Stimulated activated CD8-positive, alpha-beta memory T cell treated with anti-CD3 and anti-CD28 coated beads, Interleukin-15, amount 100 ng/mL, for 48 hours (primary cell): ENCODE results near the gene SMIM10.
"Not testable (repeated sequence)": the region's sequence is repeated elsewhere in the genome, so short reads cannot be mapped to it uniquely, and the experiment has no call there.

Experiments used
- DNase-seq, 2 donors: peaks; one replicate each; pipeline ENCODE4 v3.0.0-alpha.2; 2020; ENCODE audit warnings: low read depth in 2 of 2

Gene SMIM10

GRCh38 chrX:134990801-134991481 lies at the start of gene SMIM10:
Gene SMIM10 (plus strand): TSS chrX:134990991. CDS start chrX:134991096, 105 bp downstream.
- peak in 1 of 2 donors; percentile 18 for DNase-seq

GRCh38 chrX:134946364-134946763 lies 44.4 kb upstream of the SMIM10 start:
- DNase-seq = not testable (repeated sequence)

GRCh38 chrX:134948333-134949241 lies 42.2 kb upstream of the SMIM10 start:
- no peak for DNase-seq

GRCh38 chrX:134949271-134949670 lies 41.5 kb upstream of the SMIM10 start:
- no peak for DNase-seq

- no peak for DNase-seq
These were observed 33.0 kb upstream of the SMIM10 start for GRCh38 chrX:134957836-134958235.

GRCh38 chrX:134960366-134960765 lies 30.4 kb upstream of the SMIM10 start:
- not testable (repeated sequence) for DNase-seq

- DNase-seq = no peak
These were observed 27.8 kb upstream of the SMIM10 start for GRCh38 chrX:134963041-134963440.

GRCh38 chrX:134969726-134970125 lies 21.1 kb upstream of the SMIM10 start:
- no peak for DNase-seq

GRCh38 chrX:134971926-134972325 lies 18.9 kb upstream of the SMIM10 start:
- no peak for DNase-seq

- no peak for DNase-seq
These were observed 15.3 kb upstream of the SMIM10 start for GRCh38 chrX:134975516-134975915.

- DNase-seq = no peak
These were observed 8.9 kb upstream of the SMIM10 start for GRCh38 chrX:134981910-134982309.

- no peak for DNase-seq
These were observed 8.0 kb upstream of the SMIM10 start for GRCh38 chrX:134982748-134983147.

- DNase-seq = no peak
These were observed 5.3 kb upstream of the SMIM10 start for GRCh38 chrX:134985479-134985878.

- no peak for DNase-seq
These were observed 353 bp upstream of the SMIM10 start for GRCh38 chrX:134990475-134990800.

GRCh38 chrX:134997646-134998045 lies 6.9 kb downstream of the SMIM10 start:
- DNase-seq = no peak

- DNase-seq = no peak
These were observed 7.5 kb downstream of the SMIM10 start for GRCh38 chrX:134998246-134998645.

- no peak for DNase-seq
These were observed 8.7 kb downstream of the SMIM10 start for GRCh38 chrX:134999469-134999868.

GRCh38 chrX:135000516-135000915 lies 9.7 kb downstream of the SMIM10 start:
- DNase-seq = no peak

GRCh38 chrX:135003876-135004623 lies 13.3 kb downstream of the SMIM10 start:
- DNase-seq = peak; percentile 76

- no peak for DNase-seq
These were observed 15.4 kb downstream of the SMIM10 start for GRCh38 chrX:135006187-135006586.

GRCh38 chrX:135009057-135009610 lies 18.3 kb downstream of the SMIM10 start:
- DNase-seq = no peak

GRCh38 chrX:135009838-135010237 lies 19.0 kb downstream of the SMIM10 start:
- no peak for DNase-seq
